Ovary (tissue), 9 donors: ENCODE measurements around the gene ATP5PB. TPM values are rescaled to one million over a fixed set of nuclear protein-coding genes. Genes with fewer than 3 reads are reported as not detected.

Source experiments
- DNase-seq, 5 donors: peaks; one replicate each; pipeline ENCODE4 v3.0.0-alpha.2; 2019 to 2020
- H3K27ac ChIP-seq, 2 donors: fragments of 200-600 bp; one replicate each; pipeline versions ENCODE4 v1.5.1 to v1.8.0; 2019 to 2022
- H3K27me3 ChIP-seq: fragments of 200-600 bp; one replicate; pipeline ENCODE4 v1.8.0; 2022
- H3K36me3 ChIP-seq: fragments of 200-600 bp; sonication (generic); one replicate; pipeline ENCODE4 v1.5.1; 2019
- H3K4me1 ChIP-seq: one replicate; pipeline ENCODE4 v1.8.1; 2013; ENCODE audit warnings: mild to moderate bottlenecking, moderate library complexity; ENCODE audit not compliant: insufficient read depth
- H3K4me3 ChIP-seq: fragments of 200-600 bp; sonication (generic); one replicate; pipeline ENCODE4 v1.5.1; 2017
- H3K9me3 ChIP-seq, 2 donors: fragments of 200-600 bp in 1 of 2; sonication (generic) in 1 of 2; one replicate each; pipeline versions ENCODE4 v1.5.1 to v1.8.1; 2013 to 2019; ENCODE audit warnings: mild to moderate bottlenecking in 1 of 2, moderate library complexity in 1 of 2
- CTCF ChIP-seq, 3 donors: fragments of 450-650 bp in 2 of 3; fragments of 200-600 bp in 1 of 3; IDR thresholded peaks; one replicate each; pipeline versions ENCODE4 v1.5.1 to v1.8.0; 2016 to 2022; ENCODE audit warnings: antibody characterized with exemption in 3 of 3, mild to moderate bottlenecking in 1 of 3
- EP300 ChIP-seq: sonication (generic); formaldehyde crosslinking; IDR thresholded peaks from one replicate; pipeline ENCODE4 v1.6.1; 2017; ENCODE audit warnings: antibody characterized with exemption
- POLR2A ChIP-seq: fragments of 450-650 bp; IDR thresholded peaks from one replicate; pipeline ENCODE4 v1.6.1; 2017; ENCODE audit warnings: antibody characterized with exemption, mild to moderate bottlenecking, moderate library complexity
- WGBS, 3 donors: extraction: QIAGEN DNeasy Blood & Tissue Kit in 1 of 3; methylation state at CpG; one replicate each; pipeline versions ENCODE4 v1.1.5 to v1.1.7; 2013 to 2017; 5-methylcytosine and 5-hydroxymethylcytosine counted together
- intact Hi-C, 4 donors: fragments of 100-400 bp; cut with DNase I; formaldehyde crosslinking; loops; one replicate each; pipeline versions ENCODE4 v1.11.0 to v1.15.1; 2022 to 2023
- polyA plus RNA-seq, 2 donors: library from polyadenylated mRNA; stranded (reverse); fragments of 200-250 nt in 1 of 2; fragments of 350-450 nt in 1 of 2; fragmentation: Illumina TruSeq in 1 of 2; extraction: RNeasy Lipid Tissue Mini Kit (QIAGEN cat#74804) in 1 of 2; gene quantifications; one replicate each; pipeline ENCODE4 v1.2.3, GENCODE V29; 2013 to 2014
- total RNA-seq, 7 donors: library from RNA; depleted of rRNA in 2 of 7; stranded (reverse); fragments of >200 nt in 2 of 7; fragmentation: NEBNext Ultra II Directional in 3 of 7; extraction: Animal tissue kit (Norgen Biotek cat#: 25700) in 3 of 7; gene quantifications; one replicate each; pipeline versions ENCODE4 v1.1.0 to v1.2.4, GENCODE V29; 2016 to 2023
- donor health status: DM: no; HTN: no; CAD: no; lungs with moderate emphysema.
- donor health status: DM: no; HTN: no; CAD: no.
- donor health status: Bipolar disorder and iron deficiency.
- donor health status: DM: yes; HTN: yes; CAD: no.
- donor health status: DM: no; HTN: no; CAD: no.
- donor health status: DM: yes; HTN: yes; CAD: no.

Gene ATP5PB
- total and polyA plus RNA-seq, 9 donors = 125 to 277 (median 142) TPM

- intact Hi-C loops = no loop called here
- 87 to 89% (median 88%) methylated on average over 5 of the region's 5 CpGs for WGBS, 3 donors
- Histone ChIP-seq H3K27ac (no peak overlapping the region), H3K9me3 (no peaks in the 10 kb centered on the region), H3K4me3 (no peak overlapping the region), H3K27me3 (no peaks in the 10 kb centered on the region), H3K4me1 (no peaks in the 10 kb centered on the region), H3K36me3 (no peaks in the 10 kb centered on the region)
- no peak for DNase-seq
- TF ChIP-seq POLR2A = no peak
- TF ChIP-seq CTCF (IDR thresholded peaks at IDR 0.05) = no peak
- no peak for TF ChIP-seq EP300
These were observed 49.9 kb downstream of the ATP5PB start for GRCh38 chr1:111499026-111499785.

GRCh38 chr1:111501645-111502044 lies 52.4 kb downstream of the ATP5PB start:
- H3K4me1 ChIP-seq = no peaks in the 10 kb centered on the region
- H3K27me3 ChIP-seq = no peaks in the 10 kb centered on the region
- DNase-seq = no peak
- TF ChIP-seq EP300 (no peak), CTCF (IDR thresholded peaks at IDR 0.05) (no peak), POLR2A (no peak)
- no peak overlapping the region for H3K4me3 ChIP-seq
- no peak overlapping the region for H3K27ac ChIP-seq
- 65 to 71% (median 66%) methylated on average over 7 of the region's 7 CpGs for WGBS, 3 donors
- no peaks in the 10 kb centered on the region for H3K36me3 ChIP-seq
- intact Hi-C loops = loop anchor here in 3 of 4 donors (10.0 kb wide), 2 partner anchors 153 to 243 kb away; no protein-coding TSS in a partner anchor
- no peaks in the 10 kb centered on the region for H3K9me3 ChIP-seq

- H3K4me3 ChIP-seq = no peak within 1 kb of the TSS
- 72 to 77% (median 76%) methylated on average over 4 of the region's 4 CpGs for WGBS, 3 donors
- TF ChIP-seq EP300 (no peak), CTCF (IDR thresholded peaks at IDR 0.05) (no peak), POLR2A (no peak)
- intact Hi-C loops = loop anchor here in 3 of 4 donors (10.0 kb wide), 2 partner anchors 151 to 241 kb away; no protein-coding TSS in a partner anchor
- H3K4me1 ChIP-seq = peaks cover 5% of the 10 kb centered on the region
- H3K27me3 ChIP-seq = no peaks in the 10 kb centered on the region
- no peaks in the 10 kb centered on the region for H3K9me3 ChIP-seq
- no peaks in the 10 kb centered on the region for H3K36me3 ChIP-seq
- H3K27ac ChIP-seq = no peak within 1 kb of the TSS
- DNase-seq = no peak
These were observed 54.4 kb downstream of the ATP5PB start, which contains the start of the genes ADORA3 and TMIGD3 for GRCh38 chr1:111503585-111504060. ADORA3 (minus strand) TSS chr1:111503633; CDS start chr1:111503354, 279 bp downstream. TMIGD3 (minus strand) TSS chr1:111503633; CDS start chr1:111503354, 279 bp downstream.

GRCh38 chr1:111504097-111504496 lies 54.8 kb downstream of the ATP5PB start:
- peaks cover 7% of the 10 kb centered on the region for H3K4me1 ChIP-seq
- 62 to 82% (median 73%) methylated on average over 6 of the region's 6 CpGs for WGBS, 3 donors
- no peak for TF ChIP-seq POLR2A
- no peak for TF ChIP-seq EP300
- no peak for TF ChIP-seq CTCF (IDR thresholded peaks at IDR 0.05)
- no peak for DNase-seq
- H3K9me3 ChIP-seq = no peaks in the 10 kb centered on the region
- no peaks in the 10 kb centered on the region for H3K27me3 ChIP-seq
- intact Hi-C loops = loop anchor here in 3 of 4 donors (10.0 kb wide), 2 partner anchors 151 to 241 kb away; no protein-coding TSS in a partner anchor
- H3K36me3 ChIP-seq = no peaks in the 10 kb centered on the region
- H3K27ac ChIP-seq = no peak overlapping the region
- H3K4me3 ChIP-seq = no peak overlapping the region
